ENCODE measurements around the gene PANK3. TPM values are rescaled to one million over a fixed set of nuclear protein-coding genes. Genes with fewer than 3 reads are reported as not detected.
A peak's percentile ranks its signal among the peaks of the same experiment; 100 is the strongest.

PANK3 gene
- total and polyA plus RNA-seq, 4 donors: 10.9 to 79.4 (median 42.4) TPM

- H3K9ac ChIP-seq (ENCODE audit: low read depth in 1 of 2, low read length in 2 of 2): no peak overlapping the region
- H3K27ac ChIP-seq (ENCODE audit: low read depth in 1 of 2, low read length in 2 of 2): no peak overlapping the region
- no peaks in the 10 kb centered on the region for H3K27me3 ChIP-seq (ENCODE audit: control insufficient read depth in 4 of 4, insufficient read depth in 4 of 4, low read length in 3 of 4)
- no peak for DNase-seq (ENCODE audit: low spot score)
- peaks cover 2 to 16% (median 5%) of the 10 kb centered on the region in 4 donors for H3K4me1 ChIP-seq (ENCODE audit: control insufficient read depth in 4 of 4, insufficient read depth in 4 of 4, low read length in 3 of 4)
- WGBS: 84% methylated on average over 11 of the region's 11 CpGs
- H3K36me3 ChIP-seq (ENCODE audit: control insufficient read depth in 4 of 4, insufficient read depth in 3 of 4, low read depth in 1 of 4, low read length in 3 of 4): peaks cover 0 to 8% (median 4%) of the 10 kb centered on the region in 4 donors
- TF ChIP-seq HNF4A (conservative IDR thresholded peaks at IDR 0.05) (no peak), TAF1 (conservative IDR thresholded peaks at IDR 0.05) (no peak), EGR1 (IDR thresholded peaks at IDR 0.05; ENCODE audit: low read depth in 2 of 2) (no peak), SP1 (IDR thresholded peaks at IDR 0.05) (no peak), RAD21 (IDR thresholded peaks at IDR 0.05) (no peak), NR2F2 (IDR thresholded peaks at IDR 0.05) (no peak), FOXA2 (IDR thresholded peaks at IDR 0.05) (no peak), HNF4G (IDR thresholded peaks at IDR 0.05) (no peak), FOXA1 (IDR thresholded peaks at IDR 0.05) (no peak), ATF3 (IDR thresholded peaks at IDR 0.05) (no peak), YY1 (IDR thresholded peaks at IDR 0.05) (no peak)
- no peak overlapping the region for H3K4me3 ChIP-seq (ENCODE audit: low read depth in 1 of 3, low read length in 3 of 3)
- H3K9me3 ChIP-seq (ENCODE audit: control insufficient read depth in 4 of 4, low read length in 3 of 4): no peaks in the 10 kb centered on the region
Measured at GRCh38 chr5:168570490-168571328, 8.5 kb downstream of the PANK3 start.

GRCh38 chr5:168568738-168569137 is 10.4 kb downstream of the PANK3 start:
- no peak overlapping the region for H3K4me3 ChIP-seq (ENCODE audit: low read depth in 1 of 3, low read length in 3 of 3)
- 45% methylated on average over 6 of the region's 6 CpGs for WGBS
- DNase-seq (ENCODE audit: low spot score): no peak
- H3K27me3 ChIP-seq (ENCODE audit: control insufficient read depth in 4 of 4, insufficient read depth in 4 of 4, low read length in 3 of 4): no peaks in the 10 kb centered on the region
- no peak overlapping the region for H3K27ac ChIP-seq (ENCODE audit: low read depth in 1 of 2, low read length in 2 of 2)
- H3K4me1 ChIP-seq (ENCODE audit: control insufficient read depth in 4 of 4, insufficient read depth in 4 of 4, low read length in 3 of 4): peaks cover 0 to 11% (median 0%) of the 10 kb centered on the region in 4 donors
- TF ChIP-seq FOXA2 (IDR thresholded peaks at IDR 0.05): no peak
- peak; percentile 29 to 40 for TF ChIP-seq HNF4A (conservative IDR thresholded peaks at IDR 0.05)
- H3K9me3 ChIP-seq (ENCODE audit: control insufficient read depth in 4 of 4, low read length in 3 of 4): no peaks in the 10 kb centered on the region
- H3K9ac ChIP-seq (ENCODE audit: low read depth in 1 of 2, low read length in 2 of 2): no peak overlapping the region
- H3K36me3 ChIP-seq (ENCODE audit: control insufficient read depth in 4 of 4, insufficient read depth in 3 of 4, low read depth in 1 of 4, low read length in 3 of 4): peaks cover 0 to 8% (median 7%) of the 10 kb centered on the region in 4 donors

GRCh38 chr5:168563959-168564358 is 15.2 kb downstream of the PANK3 start:
- peaks cover 0 to 20% (median 10%) of the 10 kb centered on the region in 4 donors for H3K36me3 ChIP-seq (ENCODE audit: control insufficient read depth in 4 of 4, insufficient read depth in 3 of 4, low read depth in 1 of 4, low read length in 3 of 4)
- DNase-seq (ENCODE audit: low spot score): no peak
- TF ChIP-seq ZBTB33 (IDR thresholded peaks at IDR 0.05): no peak
- no peak for TF ChIP-seq FOXA1 (IDR thresholded peaks at IDR 0.05)
- no peak overlapping the region for H3K9ac ChIP-seq (ENCODE audit: low read depth in 1 of 2, low read length in 2 of 2)
- no peaks in the 10 kb centered on the region for H3K9me3 ChIP-seq (ENCODE audit: control insufficient read depth in 4 of 4, low read length in 3 of 4)
- no peaks in the 10 kb centered on the region for H3K27me3 ChIP-seq (ENCODE audit: control insufficient read depth in 4 of 4, insufficient read depth in 4 of 4, low read length in 3 of 4)
- WGBS: 96% methylated on average over 1 of the region's 1 CpG
- peaks cover 1 to 14% (median 5%) of the 10 kb centered on the region in 4 donors for H3K4me1 ChIP-seq (ENCODE audit: control insufficient read depth in 4 of 4, insufficient read depth in 4 of 4, low read length in 3 of 4)
- no peak overlapping the region for H3K4me3 ChIP-seq (ENCODE audit: low read depth in 1 of 3, low read length in 3 of 3)
- H3K27ac ChIP-seq (ENCODE audit: low read depth in 1 of 2, low read length in 2 of 2): no peak overlapping the region

All from liver (tissue), 9 donors.